LNCaP clone FGC (cell line): Measurements from ENCODE around the gene USHBP1.
A peak's percentile ranks its signal among the peaks of the same experiment; 100 is the strongest.

ENCODE experiments used
- DNase-seq: peaks from one replicate; pipeline ENCODE4 v3.0.0-alpha.2; 2011; ENCODE audit warnings: low read depth
- H3K4me3 ChIP-seq: 2 replicates; pipeline ENCODE4 v1.5.1; 2011; ENCODE audit warnings: mild to moderate bottlenecking, low read depth, low read length, control low read depth
- TF ChIP-seq, protein P1 (sequence below): IDR thresholded peaks from 2 replicates; pipeline ENCODE4 v1.5.1; 2012; ENCODE audit warnings: mild to moderate bottlenecking; ENCODE audit not compliant: control insufficient read depth, insufficient read depth; ENCODE audit errors: extremely low read depth

USHBP1 gene

DNA sequence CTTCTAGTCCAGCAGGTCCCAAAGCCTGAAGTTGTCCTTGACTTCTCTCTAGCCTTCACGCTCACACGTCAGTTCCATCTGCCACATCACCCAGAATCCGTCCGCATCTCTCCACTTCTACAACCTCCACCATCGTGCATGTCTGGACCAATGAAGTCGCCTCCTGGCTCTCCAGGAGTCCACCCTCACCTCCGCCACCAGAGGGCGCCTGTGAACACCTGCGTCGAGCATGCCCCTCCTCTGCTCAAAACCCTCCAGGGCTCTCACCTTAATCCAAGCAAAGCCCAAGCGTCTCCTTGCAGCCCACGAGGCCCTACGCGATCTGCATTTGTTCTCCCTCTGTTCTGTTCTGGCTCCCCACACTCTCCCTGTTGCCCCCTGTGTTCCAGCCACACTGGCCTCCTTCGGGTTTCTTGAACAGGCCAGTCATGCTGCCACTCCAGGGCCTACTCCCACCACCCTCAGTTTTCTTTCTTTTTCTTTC, 3.7 kb downstream of the USHBP1 start:
- no peak overlapping the region for H3K4me3 ChIP-seq
- peak; percentile 58 for DNase-seq

DNA sequence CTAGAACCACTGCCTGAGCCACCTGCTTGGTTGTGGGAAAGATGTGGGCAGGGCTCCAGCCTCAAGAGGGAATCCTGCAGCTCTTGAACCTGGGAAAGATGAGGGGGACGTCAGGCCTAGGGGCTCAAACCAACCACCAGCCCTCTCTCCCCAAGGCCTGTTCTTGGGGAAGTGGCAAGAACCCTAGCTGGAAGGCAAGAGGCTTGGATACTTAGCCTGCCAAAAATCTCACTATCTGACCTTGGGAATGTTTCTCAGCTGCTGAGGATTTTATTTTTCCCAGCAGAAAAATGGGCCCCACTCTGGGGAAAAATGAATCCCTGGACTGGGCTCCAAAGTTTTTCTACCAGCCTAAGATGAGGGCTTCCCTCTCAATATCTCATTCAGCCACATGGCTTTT, 4.6 kb downstream of the USHBP1 start:
- H3K4me3 ChIP-seq = no peak overlapping the region
- TF ChIP-seq, protein P1, sequence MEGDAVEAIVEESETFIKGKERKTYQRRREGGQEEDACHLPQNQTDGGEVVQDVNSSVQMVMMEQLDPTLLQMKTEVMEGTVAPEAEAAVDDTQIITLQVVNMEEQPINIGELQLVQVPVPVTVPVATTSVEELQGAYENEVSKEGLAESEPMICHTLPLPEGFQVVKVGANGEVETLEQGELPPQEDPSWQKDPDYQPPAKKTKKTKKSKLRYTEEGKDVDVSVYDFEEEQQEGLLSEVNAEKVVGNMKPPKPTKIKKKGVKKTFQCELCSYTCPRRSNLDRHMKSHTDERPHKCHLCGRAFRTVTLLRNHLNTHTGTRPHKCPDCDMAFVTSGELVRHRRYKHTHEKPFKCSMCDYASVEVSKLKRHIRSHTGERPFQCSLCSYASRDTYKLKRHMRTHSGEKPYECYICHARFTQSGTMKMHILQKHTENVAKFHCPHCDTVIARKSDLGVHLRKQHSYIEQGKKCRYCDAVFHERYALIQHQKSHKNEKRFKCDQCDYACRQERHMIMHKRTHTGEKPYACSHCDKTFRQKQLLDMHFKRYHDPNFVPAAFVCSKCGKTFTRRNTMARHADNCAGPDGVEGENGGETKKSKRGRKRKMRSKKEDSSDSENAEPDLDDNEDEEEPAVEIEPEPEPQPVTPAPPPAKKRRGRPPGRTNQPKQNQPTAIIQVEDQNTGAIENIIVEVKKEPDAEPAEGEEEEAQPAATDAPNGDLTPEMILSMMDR = no peak

More for the DNA sequence above, 3.7 kb downstream of the USHBP1 start:
- TF ChIP-seq, protein P1 = peak; percentile 88

DNA sequence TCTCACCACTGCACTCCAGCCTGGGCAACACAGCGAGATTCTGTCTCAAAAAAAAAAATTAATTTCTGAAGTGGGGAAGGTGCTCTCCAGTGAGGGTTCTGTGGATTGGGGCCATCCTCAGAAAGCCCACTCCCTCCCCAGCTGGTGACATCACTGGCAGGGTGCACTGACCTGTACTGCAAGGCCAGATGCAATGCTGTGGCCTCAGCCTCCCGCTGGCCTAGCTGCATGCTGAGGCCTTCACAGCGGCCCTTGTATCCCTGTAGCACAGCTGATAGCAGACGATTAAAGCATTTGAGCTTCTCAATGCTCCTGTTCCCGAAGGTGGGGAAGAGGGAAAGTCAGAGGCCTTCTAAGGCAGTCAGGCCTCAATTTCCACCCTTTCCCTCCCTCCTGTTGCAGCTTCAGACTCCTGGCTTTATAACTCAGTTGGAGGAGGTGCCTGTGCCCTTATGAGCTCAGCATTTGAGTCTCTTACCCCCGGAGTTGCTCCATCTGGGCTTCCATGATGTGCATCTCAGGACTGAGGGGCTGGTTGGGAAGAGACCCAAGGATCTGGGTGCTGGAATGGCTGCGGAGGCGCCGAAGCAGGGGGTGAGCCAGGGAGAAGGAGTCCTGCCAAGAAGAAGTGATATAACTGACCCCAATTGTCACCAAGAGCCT, 5.3 kb downstream of the USHBP1 start:
- TF ChIP-seq, protein P1 = no peak
- no peak for DNase-seq
- no peak overlapping the region for H3K4me3 ChIP-seq

More for the DNA sequence above, 4.6 kb downstream of the USHBP1 start:
- no peak for DNase-seq

DNA sequence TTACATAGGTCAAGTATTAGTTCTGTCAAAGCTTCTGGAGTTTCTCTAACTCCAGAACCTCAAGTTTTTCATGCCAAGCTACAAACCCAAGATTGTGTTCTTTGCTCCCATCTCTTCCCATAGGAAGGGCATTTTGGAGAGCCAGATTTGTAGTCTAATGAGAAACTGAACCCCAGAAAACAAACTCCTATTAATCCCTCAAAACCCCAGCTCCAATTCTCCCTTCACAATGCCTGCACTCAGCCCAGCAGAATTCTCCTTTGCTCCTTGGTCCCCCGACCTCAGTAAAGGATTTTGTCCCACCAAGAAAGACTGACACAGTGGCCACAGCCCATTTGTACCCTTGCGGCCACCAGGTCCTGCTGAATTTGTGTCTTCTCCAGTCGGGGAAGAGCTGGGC, 8.4 kb downstream of the USHBP1 start:
- no peak overlapping the region for H3K4me3 ChIP-seq
- DNase-seq = no peak
- TF ChIP-seq, protein P1 = no peak

DNA sequence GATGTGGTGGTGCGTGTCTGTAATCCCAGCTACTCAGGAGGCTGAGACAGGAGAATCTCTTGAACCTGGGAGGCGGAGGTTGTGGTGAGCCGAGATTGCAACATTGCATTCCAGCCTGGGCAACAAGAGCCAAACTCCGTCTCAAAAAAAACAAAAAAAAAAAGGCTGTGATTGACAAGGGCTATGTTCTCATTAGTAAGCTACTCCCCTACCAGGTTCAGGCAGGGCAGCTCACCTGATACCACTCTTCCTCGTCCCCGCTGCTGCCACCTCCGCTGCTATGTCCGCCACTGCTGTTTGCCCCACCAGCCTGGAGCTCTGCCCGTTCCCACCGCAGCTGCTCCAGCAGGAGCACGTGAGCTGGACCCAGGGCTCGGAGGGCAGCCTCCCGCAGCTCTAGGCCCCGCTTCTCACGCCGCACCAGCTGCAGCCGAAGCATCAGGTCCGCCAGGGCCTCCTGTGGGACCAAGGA, 9.4 kb downstream of the USHBP1 start:
- no peak overlapping the region for H3K4me3 ChIP-seq
- TF ChIP-seq, protein P1 = no peak
- no peak for DNase-seq

DNA sequence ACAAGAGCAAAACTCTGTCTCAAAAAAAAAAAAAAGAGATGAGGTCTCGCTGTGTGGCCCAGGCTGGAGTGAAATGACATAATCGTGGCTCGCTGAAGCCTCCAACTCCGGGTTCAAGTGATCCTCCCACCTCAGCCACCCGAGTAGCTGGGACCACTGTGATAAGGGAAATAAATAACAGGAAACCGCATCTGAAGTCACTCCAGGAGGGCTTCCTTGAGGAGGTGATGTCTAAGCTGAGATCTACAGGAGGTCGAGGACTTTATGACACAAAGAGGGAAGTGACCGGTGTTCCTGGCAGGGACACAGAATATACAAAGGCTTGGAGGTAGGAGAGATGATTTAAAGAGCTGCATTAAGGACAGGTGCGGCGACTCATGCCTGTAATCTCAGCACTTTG, 9.9 kb downstream of the USHBP1 start:
- no peak overlapping the region for H3K4me3 ChIP-seq
- DNase-seq = no peak
- TF ChIP-seq, protein P1 = no peak
